Activated T-cell treated with anti-CD3 and anti-CD28 coated beads for 1 hour (primary cell): ENCODE results near the gene TMEM171.

Experiments
- DNase-seq: peaks from one replicate; pipeline ENCODE4 v3.0.0-alpha.2; 2020; ENCODE audit warnings: low read depth

Gene TMEM171

DNA sequence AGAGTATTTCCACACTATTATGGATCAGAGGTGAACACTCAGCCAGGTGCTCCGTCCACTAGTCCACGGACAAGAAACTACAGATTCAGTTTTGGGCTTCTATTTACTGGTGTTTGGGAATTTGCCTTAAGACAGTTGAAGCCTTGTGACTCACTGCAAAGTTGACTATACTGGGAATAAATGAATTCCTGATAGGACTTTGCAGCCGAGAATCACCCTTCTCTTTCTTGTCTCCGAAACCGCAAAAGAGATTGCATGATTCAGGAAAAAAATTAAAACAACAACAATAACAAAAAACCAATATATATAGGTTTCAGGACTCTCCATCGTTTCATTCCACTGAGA, 716 bp downstream of the TMEM171 start:
- DNase-seq = no peak

DNA sequence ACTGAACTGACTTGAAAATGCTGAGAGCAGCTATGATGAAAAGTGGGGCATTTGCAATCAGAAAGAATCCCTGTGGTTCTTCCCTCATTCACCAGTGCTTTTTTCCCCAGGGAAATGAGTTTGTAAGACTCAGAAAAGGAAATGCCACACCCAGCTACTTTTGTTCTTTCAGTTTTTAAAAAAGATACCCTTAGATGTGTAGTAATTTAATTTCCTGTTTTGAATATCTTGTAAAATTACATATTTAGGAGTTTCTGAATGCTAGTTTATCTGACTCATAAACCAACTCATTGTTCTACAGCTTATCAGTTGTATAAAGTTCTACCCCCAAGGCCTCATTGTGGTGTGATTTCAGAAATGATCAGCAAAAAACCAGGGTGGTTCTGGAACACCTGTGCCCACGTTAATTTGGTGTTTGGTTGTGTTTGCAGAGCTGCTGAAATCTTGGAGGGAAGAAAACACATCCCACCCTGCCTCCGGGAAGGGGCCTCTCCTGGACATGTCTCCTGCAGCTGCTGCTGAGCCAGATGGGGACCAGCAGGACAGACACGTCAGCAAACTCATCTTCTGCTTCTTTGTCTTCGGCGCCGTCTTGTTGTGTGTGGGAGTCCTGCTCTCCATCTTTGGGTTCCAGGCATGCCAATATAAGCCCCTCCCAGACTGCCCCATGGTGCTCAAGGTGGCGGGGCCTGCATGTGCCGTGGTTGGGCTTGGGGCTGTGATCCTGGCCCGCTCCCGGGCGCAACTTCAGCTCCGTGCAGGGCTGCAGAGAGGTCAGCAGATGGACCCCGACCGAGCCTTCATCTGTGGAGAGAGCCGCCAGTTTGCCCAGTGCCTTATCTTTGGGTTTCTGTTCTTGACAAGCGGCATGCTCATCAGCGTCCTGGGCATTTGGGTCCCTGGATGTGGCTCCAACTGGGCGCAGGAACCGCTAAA, 2.8 kb downstream of the TMEM171 start:
- no peak for DNase-seq

DNA sequence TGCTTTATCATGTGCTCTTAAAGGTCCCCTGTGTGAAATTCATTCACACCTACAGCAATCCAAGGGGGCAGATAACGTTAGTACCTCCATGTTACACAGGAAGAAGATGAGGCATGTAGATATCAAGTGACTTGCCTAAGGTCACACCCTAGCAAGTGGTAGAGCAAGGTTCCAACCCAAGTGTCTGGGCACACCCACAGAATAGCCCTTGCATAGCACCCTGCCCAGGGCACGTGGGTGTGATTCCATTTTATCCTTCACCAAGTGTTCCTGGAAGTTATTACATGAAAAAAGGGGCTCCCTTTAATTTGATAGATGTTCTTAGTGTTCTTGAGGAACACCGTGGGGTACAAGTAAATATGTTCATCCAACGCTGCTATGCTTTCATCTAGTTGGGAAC, 4.9 kb downstream of the TMEM171 start:
- no peak for DNase-seq

DNA sequence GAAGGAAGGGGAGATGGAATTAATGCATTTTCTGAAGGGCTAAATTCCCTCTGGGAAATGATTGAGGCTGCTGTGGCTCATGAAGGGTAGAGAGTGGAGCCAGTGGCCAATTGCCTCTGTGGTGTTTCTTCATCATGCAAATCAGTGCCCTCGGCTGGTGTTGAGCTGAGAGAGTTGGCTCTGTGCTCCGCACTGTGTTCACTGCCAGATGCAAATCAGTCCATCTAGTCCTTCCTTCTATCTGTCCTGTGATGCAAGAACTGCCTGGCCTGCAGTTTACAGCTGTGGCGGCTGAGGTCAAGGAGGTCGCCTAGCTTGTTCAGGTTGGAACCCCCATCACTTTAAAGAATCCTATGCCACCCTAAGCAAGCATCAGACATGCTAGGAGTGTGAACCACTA, 6.0 kb downstream of the TMEM171 start:
- DNase-seq = no peak

DNA sequence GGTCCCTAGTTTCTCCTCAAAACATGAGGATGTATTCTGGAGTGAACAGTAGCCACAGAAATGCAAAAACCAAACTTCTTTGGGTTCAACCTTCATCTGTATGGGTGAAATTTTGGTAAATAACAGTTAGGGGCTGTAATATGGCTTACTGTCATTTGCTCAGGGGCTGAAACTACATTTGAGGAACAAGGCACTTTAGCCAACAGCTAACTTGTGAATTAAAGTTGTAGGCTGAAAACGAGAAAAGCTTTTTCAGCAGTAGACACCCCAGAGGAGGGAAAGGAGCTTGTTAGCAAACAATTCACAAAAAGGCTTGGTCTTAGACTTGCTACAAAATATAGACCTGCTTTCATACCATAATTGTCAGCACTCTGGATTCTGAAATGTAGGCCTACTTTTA, 6.6 kb downstream of the TMEM171 start:
- no peak for DNase-seq

DNA sequence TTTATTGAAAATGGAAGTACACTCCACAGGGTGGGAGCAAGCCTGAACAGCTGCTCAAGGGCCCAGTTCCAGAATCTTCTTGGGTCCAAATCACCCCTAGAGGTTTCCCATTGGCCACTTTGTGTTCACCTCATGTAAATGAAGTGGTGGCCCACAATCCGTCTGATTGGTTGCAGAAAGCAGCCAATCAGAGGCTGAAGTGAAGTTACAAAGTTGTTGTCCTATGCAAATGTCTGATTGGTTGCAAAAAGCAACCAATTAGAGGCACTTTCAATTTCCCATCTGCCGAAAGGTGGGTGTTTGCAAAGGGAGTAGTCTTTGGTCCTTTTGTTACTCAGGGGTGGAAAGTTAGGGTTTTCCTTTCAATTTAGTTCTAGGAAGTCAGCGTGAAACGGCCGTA, 8.8 kb downstream of the TMEM171 start:
- no peak for DNase-seq

DNA sequence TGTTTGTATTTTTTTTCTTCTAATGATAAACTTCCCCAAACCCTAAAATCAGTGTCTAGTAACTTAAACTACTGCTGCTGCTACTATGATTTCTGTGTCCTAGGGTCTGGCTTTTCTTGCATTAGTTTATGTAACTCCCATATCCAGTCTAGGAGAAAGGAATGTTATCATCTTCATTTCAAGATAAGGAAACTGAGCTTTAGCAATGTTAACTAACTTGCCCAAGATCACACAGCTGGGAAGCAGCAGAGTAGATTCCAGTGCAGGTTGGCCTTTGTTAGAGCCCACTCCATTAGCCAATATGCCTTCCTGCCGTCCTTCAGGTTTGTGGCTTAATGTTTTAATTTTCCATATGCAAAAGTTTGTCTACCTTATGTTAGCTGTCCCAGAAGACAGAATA, 10.4 kb downstream of the TMEM171 start:
- DNase-seq = no peak

DNA sequence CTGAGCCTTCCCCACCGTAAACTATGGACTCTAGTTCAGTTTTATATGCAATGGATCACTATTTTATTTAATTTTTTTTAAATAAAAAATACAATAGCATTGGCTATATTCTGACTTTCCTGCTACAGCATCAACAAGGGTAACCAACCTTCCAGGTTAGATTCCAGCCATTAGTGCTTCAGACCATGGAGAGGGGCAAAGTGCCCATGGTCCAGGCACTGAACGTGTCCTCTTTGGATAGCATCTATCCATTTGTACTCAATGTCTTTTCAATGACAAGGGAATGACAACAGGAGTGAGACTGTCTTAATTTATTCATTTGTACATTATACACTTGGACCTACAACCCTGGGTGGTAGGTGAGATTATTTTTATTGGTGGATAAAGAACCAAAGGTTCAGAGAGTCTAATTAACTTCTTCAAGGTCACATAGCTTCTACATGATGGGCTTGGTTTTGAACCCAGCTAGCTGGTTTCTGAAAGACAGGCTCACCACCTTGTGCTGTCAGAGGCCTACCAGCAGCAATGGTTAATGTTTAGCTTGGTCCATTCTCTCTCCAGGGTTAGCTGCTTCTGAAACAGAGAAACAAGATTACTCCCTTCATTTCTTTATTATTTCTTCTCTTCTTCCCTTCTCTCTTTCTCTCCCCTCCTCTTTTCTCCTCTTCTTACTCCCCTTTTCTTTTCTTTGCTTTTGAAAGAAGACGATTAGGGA, 11.5 kb downstream of the TMEM171 start:
- no peak for DNase-seq

DNA sequence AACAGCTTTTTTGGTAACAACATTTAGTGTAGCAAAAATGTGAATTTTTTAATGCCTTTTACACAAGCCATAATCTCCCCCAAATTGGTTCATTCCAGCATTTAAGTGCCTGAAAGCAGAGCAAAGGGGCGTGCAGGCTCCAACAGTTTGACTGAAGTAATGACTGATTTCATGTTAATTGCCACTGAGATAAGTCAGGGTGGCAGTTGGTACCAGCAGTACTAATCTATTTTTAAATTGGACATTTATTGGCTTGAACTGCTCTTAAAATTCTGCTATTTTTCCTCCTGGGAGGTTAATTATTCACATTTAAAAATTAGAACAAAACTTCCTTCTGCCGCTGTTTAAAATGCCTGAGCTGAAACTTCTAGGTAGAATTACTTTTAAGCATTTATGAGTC, 12.4 kb downstream of the TMEM171 start:
- DNase-seq = no peak

DNA sequence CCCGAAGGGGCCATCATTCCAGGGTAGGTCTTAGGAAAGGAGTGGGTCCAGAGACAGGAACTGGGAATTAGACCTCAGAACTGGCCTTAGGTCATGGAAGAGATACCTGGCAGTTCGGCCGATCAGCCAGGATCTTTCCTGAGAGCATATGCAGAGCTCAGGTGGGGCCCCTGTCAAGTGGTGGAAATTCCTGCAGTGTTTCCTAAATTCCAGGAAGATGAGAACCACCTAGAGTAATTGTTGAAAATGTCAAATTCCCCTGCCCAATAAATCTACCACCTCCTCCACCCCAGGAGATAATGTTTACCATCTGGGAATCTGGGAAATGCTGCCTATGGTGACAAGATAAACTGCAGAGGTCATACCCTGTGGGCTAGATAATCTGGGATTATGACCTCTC, 14.6 kb downstream of the TMEM171 start:
- DNase-seq = no peak

DNA sequence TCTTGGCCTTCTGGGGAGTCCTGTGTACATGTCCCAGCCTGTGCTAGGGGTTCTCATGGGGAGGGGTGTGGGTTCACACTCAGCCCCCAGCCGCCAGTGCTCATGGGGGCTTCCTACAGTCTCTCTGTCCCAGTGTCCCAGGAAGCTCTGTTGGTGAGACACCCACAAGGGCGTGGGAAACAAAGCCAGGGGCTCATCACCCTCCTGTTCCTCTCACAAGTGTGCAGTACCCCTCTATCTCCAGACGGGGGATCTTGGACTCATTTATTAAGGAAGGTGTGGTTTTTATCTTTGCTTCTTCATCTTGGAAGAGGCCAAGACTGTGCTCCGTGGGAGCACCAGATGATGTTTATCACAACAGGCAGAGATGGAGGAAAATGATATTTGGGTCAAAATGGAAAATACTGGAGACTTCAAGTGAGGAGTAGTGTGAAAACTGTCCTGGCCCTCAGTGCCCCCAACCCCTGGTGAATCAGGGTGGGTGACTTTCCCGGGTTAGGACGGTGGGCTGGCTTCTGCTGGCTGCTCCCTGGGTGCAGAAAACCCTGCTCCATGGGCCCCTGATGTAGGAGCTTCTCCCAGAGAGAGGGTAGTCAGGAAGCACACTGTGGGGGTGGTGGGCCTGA, 15.2 kb downstream of the TMEM171 start:
- DNase-seq = no peak

DNA sequence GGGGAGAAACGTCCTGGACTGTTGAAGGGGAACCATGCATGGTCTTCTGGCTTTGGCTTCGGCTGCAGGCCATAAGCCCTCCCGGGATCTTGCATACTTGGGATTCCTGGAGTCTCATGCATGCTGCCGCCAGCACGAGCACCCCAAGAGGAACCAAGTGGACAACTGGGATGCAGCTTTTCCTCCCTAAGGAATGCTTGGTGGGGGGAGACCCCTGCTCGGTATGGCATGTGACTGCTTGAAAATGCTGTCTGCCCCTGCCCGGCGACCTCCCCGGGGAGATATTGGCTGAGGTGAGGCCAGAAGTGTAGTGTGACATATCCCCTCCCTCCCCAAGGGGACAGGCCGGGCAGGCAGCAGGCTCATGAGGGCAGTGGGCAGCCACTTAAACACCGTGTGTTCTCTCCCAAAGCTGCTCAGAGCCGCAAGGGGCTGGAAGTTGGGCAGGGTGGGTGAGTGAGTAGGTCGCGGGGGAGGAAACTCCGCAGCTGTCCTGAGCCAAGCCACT, 15.7 kb downstream of the TMEM171 start:
- no peak for DNase-seq

DNA sequence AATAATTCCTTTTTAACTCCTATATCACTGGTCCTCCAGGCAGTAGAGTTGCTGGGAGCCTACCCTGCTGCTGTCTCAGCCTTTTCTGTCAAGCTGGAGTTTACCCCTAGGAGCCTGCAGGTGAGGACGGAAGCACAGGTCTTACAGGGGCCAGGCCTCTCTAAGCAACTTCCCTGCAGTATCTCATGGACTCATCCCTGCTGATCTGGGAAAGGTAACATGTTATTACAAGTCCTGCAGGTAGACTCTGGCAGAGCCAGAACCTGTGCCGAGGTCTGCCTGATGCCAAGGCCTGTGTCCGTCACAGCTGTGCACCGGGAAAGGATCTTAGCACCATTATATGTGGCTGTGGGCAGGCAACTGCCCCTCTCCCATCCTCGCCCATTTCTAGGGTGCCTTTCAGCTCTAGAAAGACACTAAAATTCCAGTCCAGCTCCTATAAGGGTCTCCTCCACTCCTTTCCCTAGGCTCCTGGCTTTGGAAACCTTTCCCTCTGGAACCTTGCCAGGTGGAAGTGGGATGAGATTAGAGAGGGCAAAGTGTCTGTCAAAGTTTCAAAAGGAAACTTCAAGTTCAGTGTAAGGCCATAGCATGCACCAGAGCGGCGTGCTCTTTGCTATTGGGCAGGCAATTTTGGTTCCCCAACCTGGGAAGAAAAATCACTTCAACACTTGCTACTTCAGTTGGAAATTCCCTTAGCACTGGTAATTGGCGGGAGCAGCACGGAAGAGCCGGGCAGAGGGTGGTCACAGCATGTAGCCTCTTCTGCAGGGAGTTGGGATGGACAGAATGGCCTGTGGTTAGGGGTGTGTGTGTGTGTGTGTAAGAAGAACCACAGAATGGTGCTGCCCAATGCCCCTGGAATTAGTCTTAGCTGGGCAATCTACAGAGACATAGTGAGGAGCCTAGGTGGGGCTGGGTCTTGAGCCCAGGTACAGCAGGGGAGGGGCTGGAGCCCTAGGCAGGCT, 17.5 kb downstream of the TMEM171 start:
- DNase-seq = no peak

DNA sequence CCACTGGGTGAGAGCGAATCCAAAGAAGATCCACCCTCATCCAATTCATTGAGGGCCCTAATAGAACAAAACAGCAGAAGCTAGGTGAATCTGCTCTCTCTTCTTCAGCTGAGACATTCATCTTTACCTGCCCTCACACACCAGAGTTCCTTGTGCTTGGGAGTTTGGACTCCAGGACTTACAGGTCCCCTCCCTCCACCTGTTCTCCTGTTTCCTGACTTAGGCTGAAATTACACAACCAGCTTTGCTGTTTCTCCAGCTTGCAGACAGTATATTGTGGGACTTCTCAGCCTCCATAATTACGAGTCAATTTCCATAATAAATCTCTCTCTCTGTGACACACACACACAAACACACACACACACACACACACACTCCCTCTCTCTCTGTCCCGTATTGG, 19.1 kb downstream of the TMEM171 start:
- no peak for DNase-seq

DNA sequence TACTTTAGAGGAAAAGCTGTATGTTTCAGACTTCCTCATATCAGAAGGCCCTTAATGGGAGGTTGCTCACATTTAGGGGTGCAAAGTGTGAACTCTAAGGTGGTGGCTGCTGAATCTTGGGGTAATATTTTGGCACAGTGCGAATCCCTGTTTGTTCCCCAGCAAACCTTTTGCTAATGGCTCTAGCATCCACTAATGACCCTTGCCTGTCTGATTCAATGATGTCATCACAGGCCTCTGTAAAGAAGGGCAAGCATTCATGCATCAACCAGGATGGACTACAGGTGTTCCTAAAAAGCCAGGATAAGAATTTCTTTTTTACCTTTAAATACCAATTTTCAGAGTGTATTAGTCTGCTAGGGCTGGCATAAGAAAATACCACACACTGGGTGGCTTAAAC, 20.4 kb downstream of the TMEM171 start:
- DNase-seq = no peak

DNA sequence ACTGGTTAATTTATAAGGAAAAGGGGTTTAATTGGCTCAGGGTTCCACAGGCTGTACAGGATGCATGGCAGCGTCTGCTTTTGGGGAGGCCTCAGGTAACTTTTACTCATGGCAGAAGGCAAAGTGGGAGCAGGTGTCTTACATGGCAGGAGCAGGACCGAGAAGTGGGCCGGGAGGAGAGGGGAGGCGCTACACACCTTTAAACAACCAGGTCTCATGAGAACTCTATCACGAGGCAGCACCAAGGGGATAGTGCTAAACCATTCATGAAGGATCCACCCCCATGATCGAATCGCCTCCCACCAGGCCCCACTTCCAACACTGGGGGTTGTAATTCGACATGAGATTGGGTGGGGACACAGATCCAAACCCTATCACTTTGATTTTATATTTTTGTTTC, 21.7 kb downstream of the TMEM171 start:
- no peak for DNase-seq

DNA sequence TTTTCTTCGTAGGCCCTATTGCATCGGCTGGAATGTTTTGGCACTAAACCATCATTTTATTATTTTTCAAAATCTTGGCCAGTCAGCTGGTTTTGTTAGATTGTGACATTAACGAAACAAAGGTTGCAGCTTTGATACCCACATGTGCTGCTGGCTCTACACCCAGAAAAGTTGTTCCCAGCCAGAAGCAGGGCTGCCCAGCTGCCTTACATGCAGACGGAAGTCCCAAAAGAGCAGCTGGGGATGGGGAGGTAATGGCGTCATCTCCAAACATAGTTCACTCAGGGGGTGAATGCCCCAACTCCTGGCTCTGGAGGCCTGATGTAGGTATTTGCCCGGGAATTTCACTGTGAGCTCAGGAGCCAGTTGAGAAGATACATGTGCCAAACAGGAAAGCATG, 23.3 kb downstream of the TMEM171 start:
- DNase-seq = no peak

DNA sequence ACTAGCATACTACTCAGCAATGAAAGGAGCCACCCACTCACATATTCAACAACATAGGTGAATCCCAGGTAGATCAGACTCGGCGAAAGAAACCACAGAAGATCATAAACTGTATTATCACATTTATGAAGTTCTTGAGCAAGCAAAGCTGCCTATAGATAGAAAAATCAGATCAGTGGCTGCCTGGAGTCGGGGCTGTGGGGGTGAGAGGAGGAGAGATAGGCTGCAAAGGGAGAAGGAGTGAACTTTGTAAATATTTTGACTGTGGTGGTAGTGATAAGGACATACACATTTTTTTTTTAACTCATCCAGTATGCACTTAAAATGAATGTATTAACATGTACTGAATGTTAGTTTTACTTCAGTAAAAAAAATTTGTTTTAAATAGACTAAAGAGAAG, 29.2 kb downstream of the TMEM171 start:
- DNase-seq = no peak

DNA sequence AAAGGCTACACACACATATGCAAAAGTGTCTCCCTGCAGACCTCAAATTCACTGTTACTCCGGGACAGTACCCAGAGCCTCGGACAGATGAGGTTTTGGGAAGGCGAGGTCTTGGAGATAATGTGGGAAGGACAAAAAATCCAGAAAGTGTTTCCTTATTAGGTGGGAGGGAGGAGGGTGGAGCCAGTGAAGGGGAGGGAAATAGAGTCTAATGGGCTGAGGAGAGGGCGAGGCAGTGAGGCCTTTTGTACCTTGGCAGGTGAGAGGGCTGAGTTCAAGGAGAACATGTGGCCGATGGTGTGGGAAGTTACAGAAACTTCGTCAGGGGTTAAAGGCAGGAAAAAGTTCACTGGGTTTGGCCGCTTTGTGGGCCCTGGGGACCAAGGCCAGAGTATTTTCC, 30.5 kb downstream of the TMEM171 start:
- no peak for DNase-seq

DNA sequence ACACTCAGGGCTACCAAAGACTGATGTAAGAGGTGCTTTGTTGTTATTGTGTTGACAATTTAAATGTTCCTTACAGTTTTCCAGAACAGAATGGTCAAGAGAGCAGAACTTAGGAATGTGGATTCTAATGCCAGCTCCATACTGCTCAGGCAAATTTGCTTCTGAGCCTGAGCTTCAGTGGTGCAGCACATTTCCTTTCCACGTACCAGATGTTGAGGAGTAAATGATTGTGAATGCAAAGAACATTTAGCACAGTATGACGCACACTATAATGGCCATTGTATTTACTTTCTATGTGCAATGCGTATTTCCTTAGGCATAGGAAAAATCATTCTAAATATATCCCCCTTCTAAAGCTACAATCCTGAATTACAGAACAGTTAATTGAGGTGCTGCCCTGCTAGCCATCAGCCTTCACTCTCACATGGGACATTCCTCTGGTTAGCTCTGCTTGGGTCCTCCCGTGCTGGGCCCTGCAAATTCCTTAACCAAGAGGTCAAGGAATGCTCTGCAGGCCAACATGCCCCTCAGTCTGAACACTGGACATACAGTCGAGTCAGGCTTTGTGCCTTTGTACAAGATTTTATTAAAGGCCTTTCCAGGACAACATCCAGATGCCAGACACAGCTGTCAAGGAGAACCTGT, 31.5 kb downstream of the TMEM171 start:
- DNase-seq = no peak
